Nephron progenitor cell (in vitro differentiated cells): ENCODE measurements around the gene CYP2C18.

Experiments
- DNase-seq: peaks from one replicate; pipeline ENCODE4 v3.0.0; 2021
- H3K27ac Mint-ChIP-seq: 2 replicates; pipeline ENCODE4 v1.8.0; 2021; ENCODE audit warnings: mild to moderate bottlenecking, moderate library complexity, mixed read lengths
- H3K27me3 Mint-ChIP-seq: 2 replicates; pipeline ENCODE4 v1.8.0; 2021; ENCODE audit warnings: mild to moderate bottlenecking, low read depth, mixed read lengths; ENCODE audit not compliant: poor library complexity
- H3K36me3 Mint-ChIP-seq: 2 replicates; pipeline ENCODE4 v1.8.0; 2021; ENCODE audit warnings: low read depth, mixed read lengths
- H3K4me1 Mint-ChIP-seq: 2 replicates; pipeline ENCODE4 v1.8.0; 2021; ENCODE audit warnings: mixed read lengths
- H3K4me3 Mint-ChIP-seq: 2 replicates; pipeline ENCODE4 v1.8.0; 2021; ENCODE audit warnings: mild to moderate bottlenecking, moderate library complexity, mixed read lengths
- H3K9me3 Mint-ChIP-seq: 2 replicates; pipeline ENCODE4 v1.8.0; 2021; ENCODE audit warnings: mild to moderate bottlenecking, moderate library complexity, mixed read lengths
- TF ChIP-seq, protein P1 (sequence below): fragments of 200-600 bp; sonication (generic); IDR thresholded peaks from 2 replicates; pipeline ENCODE4 v1.5.0; 2021; ENCODE audit warnings: antibody characterized with exemption

The CYP2C18 gene

DNA sequence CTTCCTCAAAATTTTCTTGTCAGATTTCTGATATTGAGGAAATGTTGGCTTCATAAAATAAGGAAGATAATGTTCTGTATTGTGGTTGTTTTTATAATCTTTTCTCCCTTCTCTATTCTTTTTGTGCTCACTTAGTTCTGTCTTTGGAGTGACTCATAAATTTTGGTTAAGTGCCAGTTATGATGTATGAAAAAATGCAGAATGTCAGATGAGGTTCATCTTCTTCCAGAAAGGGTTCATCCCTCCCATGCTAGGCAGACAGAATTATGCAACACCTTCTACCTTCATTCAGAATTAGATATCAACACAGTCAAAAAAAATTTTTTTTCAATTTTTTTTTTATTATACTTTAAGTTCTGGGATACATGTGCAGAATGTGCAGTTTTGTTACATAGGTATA, 42.3 kb downstream of the CYP2C18 start:
- no peaks in the 10 kb centered on the region for H3K4me1 Mint-ChIP-seq
- TF ChIP-seq, protein P1, sequence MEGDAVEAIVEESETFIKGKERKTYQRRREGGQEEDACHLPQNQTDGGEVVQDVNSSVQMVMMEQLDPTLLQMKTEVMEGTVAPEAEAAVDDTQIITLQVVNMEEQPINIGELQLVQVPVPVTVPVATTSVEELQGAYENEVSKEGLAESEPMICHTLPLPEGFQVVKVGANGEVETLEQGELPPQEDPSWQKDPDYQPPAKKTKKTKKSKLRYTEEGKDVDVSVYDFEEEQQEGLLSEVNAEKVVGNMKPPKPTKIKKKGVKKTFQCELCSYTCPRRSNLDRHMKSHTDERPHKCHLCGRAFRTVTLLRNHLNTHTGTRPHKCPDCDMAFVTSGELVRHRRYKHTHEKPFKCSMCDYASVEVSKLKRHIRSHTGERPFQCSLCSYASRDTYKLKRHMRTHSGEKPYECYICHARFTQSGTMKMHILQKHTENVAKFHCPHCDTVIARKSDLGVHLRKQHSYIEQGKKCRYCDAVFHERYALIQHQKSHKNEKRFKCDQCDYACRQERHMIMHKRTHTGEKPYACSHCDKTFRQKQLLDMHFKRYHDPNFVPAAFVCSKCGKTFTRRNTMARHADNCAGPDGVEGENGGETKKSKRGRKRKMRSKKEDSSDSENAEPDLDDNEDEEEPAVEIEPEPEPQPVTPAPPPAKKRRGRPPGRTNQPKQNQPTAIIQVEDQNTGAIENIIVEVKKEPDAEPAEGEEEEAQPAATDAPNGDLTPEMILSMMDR, result no peak
- H3K9me3 Mint-ChIP-seq, result no peaks in the 10 kb centered on the region
- H3K27me3 Mint-ChIP-seq, result no peaks in the 10 kb centered on the region
- DNase-seq, result no peak
- no peak overlapping the region for H3K27ac Mint-ChIP-seq
- H3K36me3 Mint-ChIP-seq, result no peaks in the 10 kb centered on the region
- no peak overlapping the region for H3K4me3 Mint-ChIP-seq

DNA sequence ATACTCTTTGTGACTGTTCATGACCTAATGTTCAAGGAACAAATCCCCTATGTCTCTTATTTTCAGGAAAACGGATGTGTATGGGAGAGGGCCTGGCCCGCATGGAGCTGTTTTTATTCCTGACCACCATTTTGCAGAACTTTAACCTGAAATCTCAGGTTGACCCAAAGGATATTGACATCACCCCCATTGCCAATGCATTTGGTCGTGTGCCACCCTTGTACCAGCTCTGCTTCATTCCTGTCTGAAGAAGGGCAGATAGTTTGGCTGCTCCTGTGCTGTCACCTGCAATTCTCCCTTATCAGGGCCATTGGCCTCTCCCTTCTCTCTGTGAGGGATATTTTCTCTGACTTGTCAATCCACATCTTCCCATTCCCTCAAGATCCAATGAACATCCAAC, 51.7 kb downstream of the CYP2C18 start:
- H3K9me3 Mint-ChIP-seq, result peaks cover 6% of the 10 kb centered on the region
- no peaks in the 10 kb centered on the region for H3K4me1 Mint-ChIP-seq
- no peaks in the 10 kb centered on the region for H3K36me3 Mint-ChIP-seq
- H3K27me3 Mint-ChIP-seq, result peaks cover 3% of the 10 kb centered on the region
- no peak overlapping the region for H3K27ac Mint-ChIP-seq
- no peak overlapping the region for H3K4me3 Mint-ChIP-seq
- DNase-seq, result no peak
- TF ChIP-seq, protein P1, result no peak

DNA sequence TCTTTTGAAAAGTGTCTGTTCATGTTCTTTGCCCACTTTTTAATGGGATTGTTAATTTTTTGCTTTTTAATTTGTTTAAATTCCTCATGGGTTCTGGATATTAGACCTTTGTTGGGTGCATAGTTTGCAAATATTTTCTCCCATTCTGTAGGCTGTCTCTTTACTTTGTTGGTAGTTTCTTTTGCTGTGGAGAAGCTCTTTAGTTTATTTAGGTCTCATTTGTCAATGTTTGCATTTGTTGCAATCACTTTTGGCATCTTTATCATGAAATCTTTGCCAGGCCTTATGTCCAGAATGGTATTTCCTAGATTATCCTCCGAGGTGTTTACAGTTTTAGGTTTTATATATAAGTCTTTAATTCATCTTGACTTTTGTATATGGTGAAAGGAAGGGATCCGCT, 55.1 kb downstream of the CYP2C18 start:
- H3K4me1 Mint-ChIP-seq, result no peaks in the 10 kb centered on the region
- TF ChIP-seq, protein P1, result no peak
- H3K27me3 Mint-ChIP-seq, result peaks cover 5% of the 10 kb centered on the region

DNA sequence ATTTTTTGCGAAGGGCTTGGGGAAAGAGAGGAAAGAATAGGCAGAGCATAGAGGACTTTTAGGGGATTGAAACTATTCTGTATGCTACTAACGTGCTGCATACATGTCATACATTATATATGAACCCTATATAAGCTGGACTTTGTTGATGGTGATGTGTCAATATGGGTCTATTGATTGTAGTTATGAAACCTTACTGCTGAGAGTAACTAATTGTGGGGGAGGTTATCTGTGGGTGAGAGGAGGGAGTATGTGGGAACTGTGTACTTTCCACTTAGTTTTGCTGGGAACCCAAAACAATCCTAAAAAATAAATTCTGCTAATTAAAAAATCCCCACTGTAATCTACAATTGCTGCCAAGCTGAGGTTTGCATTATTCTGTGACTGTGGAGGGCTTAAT, 63.6 kb downstream of the CYP2C18 start:
- Mint-ChIP-seq H3K27ac (no peak overlapping the region), H3K27me3 (no peaks in the 10 kb centered on the region), H3K36me3 (no peaks in the 10 kb centered on the region), H3K4me3 (no peak overlapping the region), H3K9me3 (peaks cover 57% of the 10 kb centered on the region), H3K4me1 (no peaks in the 10 kb centered on the region)
- DNase-seq, result no peak
- TF ChIP-seq, protein P1, result no peak

More for the DNA sequence above, 55.1 kb downstream of the CYP2C18 start:
- DNase-seq, result no peak
- H3K9me3 Mint-ChIP-seq, result peaks cover 32% of the 10 kb centered on the region
- no peak overlapping the region for H3K27ac Mint-ChIP-seq
- H3K36me3 Mint-ChIP-seq, result no peaks in the 10 kb centered on the region
- H3K4me3 Mint-ChIP-seq, result no peak overlapping the region

DNA sequence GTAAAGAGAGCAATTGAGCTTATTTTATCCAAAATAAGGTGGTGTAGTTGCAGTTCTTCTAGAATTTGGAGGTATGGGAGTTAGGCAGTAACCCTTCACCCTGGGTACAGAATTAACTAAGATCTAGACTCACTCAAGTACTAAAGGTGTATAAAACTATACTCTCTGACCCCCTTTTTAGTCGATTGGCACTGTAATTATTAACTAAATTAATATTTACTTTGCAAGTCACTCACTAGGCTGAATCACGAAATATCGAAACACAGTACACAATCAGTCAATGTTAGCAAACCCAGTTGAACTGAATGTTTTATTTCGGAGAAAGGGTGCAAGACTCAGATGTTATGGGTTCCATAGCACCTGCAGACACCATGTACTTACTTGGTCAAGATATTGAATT, 64.3 kb downstream of the CYP2C18 start:
- TF ChIP-seq, protein P1, result no peak
- no peak overlapping the region for H3K27ac Mint-ChIP-seq
- no peaks in the 10 kb centered on the region for H3K4me1 Mint-ChIP-seq
- no peak overlapping the region for H3K4me3 Mint-ChIP-seq
- no peak for DNase-seq
- no peaks in the 10 kb centered on the region for H3K36me3 Mint-ChIP-seq
- H3K9me3 Mint-ChIP-seq, result peaks cover 51% of the 10 kb centered on the region
- H3K27me3 Mint-ChIP-seq, result no peaks in the 10 kb centered on the region

DNA sequence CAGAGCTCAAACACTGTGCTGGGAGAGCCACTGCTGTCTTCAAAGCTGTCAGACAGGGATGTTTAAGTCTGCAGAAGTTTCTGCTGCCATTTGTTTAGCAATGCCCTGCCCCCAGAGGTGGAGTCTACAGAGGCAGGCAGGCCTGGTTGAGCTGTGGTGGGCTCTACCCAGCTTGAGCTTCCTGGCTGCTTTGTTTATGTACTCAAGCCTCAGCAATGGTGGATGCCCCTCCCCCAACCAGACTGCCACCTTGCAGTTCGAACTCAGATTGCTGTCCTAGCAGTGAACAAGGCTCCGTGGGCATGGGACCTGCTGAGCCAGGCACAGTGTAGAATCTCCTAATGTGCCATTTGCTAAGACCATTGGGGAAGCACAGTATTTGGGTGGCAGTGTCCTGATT, 74.4 kb downstream of the CYP2C18 start:
- H3K36me3 Mint-ChIP-seq, result no peaks in the 10 kb centered on the region
- H3K4me3 Mint-ChIP-seq, result no peak overlapping the region
- no peak for DNase-seq
- TF ChIP-seq, protein P1, result no peak
- no peak overlapping the region for H3K27ac Mint-ChIP-seq
- H3K27me3 Mint-ChIP-seq, result peaks cover 2% of the 10 kb centered on the region
- no peaks in the 10 kb centered on the region for H3K4me1 Mint-ChIP-seq
- peaks cover 14% of the 10 kb centered on the region for H3K9me3 Mint-ChIP-seq
